CD4-positive, alpha-beta memory T cell (primary cell): ENCODE measurements around the gene CSTF2. TPM values are rescaled to one million over a fixed set of nuclear protein-coding genes. Genes with fewer than 3 reads are reported as not detected.

Experiments
- CTCF ChIA-PET: fragments of 350-600 bp; sonication (Branson Sonifier 250); formaldehyde crosslinking; loops from one replicate; lab custom pipeline; 2021; ENCODE audit warnings: inconsistent platforms; ENCODE audit not compliant: partially characterized antibody; lab: Charles Lee
- POLR2A ChIA-PET: fragments of 350-600 bp; sonication (Branson Sonifier 250); formaldehyde crosslinking; loops from one replicate; lab custom pipeline; 2021; ENCODE audit not compliant: partially characterized antibody; lab: Charles Lee
- DNase-seq, 5 donors: peaks; one replicate each; pipeline versions ENCODE4 v3.0.0 to v3.0.0-alpha.2; 2020 to 2022; ENCODE audit warnings: mixed read lengths in 1 of 5
- H3K27ac ChIP-seq: one replicate; pipeline ENCODE4 v1.7.0; 2013; ENCODE audit warnings: low read depth, low read length
- H3K27me3 ChIP-seq: 2 replicates; pipeline ENCODE4 v1.7.0; 2013; ENCODE audit warnings: mild to moderate bottlenecking, low read length, moderate library complexity; ENCODE audit not compliant: insufficient read depth
- H3K36me3 ChIP-seq: 2 replicates; pipeline ENCODE4 v1.7.0; 2013; ENCODE audit warnings: mild to moderate bottlenecking, low read length, moderate library complexity; ENCODE audit not compliant: insufficient read depth
- H3K4me1 ChIP-seq: 2 replicates; pipeline ENCODE4 v1.7.0; 2013; ENCODE audit warnings: mild to moderate bottlenecking, low read length, moderate library complexity; ENCODE audit not compliant: insufficient read depth
- H3K4me3 ChIP-seq, 2 donors: one replicate each; pipeline ENCODE4 v1.7.0; 2013; ENCODE audit warnings: low read length in 2 of 2, mild to moderate bottlenecking in 1 of 2
- H3K9me3 ChIP-seq, 2 donors: one replicate each; pipeline ENCODE4 v1.7.0; 2013; ENCODE audit warnings: low read length in 2 of 2, control low read depth in 1 of 2; ENCODE audit not compliant: control insufficient read depth in 1 of 2
- H3K27ac Mint-ChIP-seq, 7 donors: one replicate each; pipeline ENCODE4 v1.8.0; 2020 to 2021; ENCODE audit warnings: mixed read lengths in 7 of 7, mild to moderate bottlenecking in 6 of 7, inconsistent platforms in 3 of 7, moderate library complexity in 3 of 7
- H3K27me3 Mint-ChIP-seq, 2 donors: one replicate each; pipeline ENCODE4 v1.8.0; 2020 to 2021; ENCODE audit warnings: mixed read lengths in 2 of 2
- H3K36me3 Mint-ChIP-seq, 2 donors: one replicate each; pipeline ENCODE4 v1.8.0; 2020 to 2021; ENCODE audit warnings: mixed read lengths in 2 of 2, inconsistent platforms in 1 of 2, mild to moderate bottlenecking in 1 of 2
- H3K4me1 Mint-ChIP-seq, 4 donors: one replicate each; pipeline ENCODE4 v1.8.0; 2020 to 2021; ENCODE audit warnings: mixed read lengths in 4 of 4, mild to moderate bottlenecking in 1 of 4
- H3K4me3 Mint-ChIP-seq, 8 donors: one replicate each; pipeline ENCODE4 v1.8.0; 2020 to 2021; ENCODE audit warnings: mixed read lengths in 8 of 8, mild to moderate bottlenecking in 7 of 8, moderate library complexity in 6 of 8, inconsistent platforms in 3 of 8
- H3K9me3 Mint-ChIP-seq, 8 donors: one replicate each; pipeline ENCODE4 v1.8.0; 2020 to 2021; ENCODE audit warnings: mixed read lengths in 8 of 8, mild to moderate bottlenecking in 5 of 8, inconsistent platforms in 3 of 8, moderate library complexity in 1 of 8
- intact Hi-C: fragments of 100-400 bp; cut with micrococcal nuclease; formaldehyde crosslinking; loops from one replicate; pipeline ENCODE4 v1.15.1; 2023
- polyA plus RNA-seq, 2 donors: library from polyadenylated mRNA; unstranded; fragments of 300-500 nt; fragmentation: Illumina TruSeq; gene quantifications; one replicate each; pipeline ENCODE4 v1.2.3, GENCODE V29; 2021
- total RNA-seq, 2 experiments: library from RNA; stranded (reverse); gene quantifications; one replicate each; pipeline ENCODE4 v1.2.3, GENCODE V29; 2021

Gene CSTF2
- total and polyA plus RNA-seq, 4 experiments from 2014 or later = 9.5 to 15.2 (median 14.1) TPM

GRCh38 chrX:100871594-100872560 is 51.7 kb downstream of the CSTF2 start:
- Histone ChIP-seq H3K27ac (no peak overlapping the region), H3K27me3 (no peaks in the 10 kb centered on the region), H3K4me1 (no peaks in the 10 kb centered on the region), H3K4me3 (no peak overlapping the region), H3K36me3 (no peaks in the 10 kb centered on the region), H3K9me3 (no peaks in the 10 kb centered on the region)
- intact Hi-C loops = no loop called here
- peak overlapping the region in 1 of 7 donors; percentile 86 for H3K27ac Mint-ChIP-seq
- DNase-seq = no peak
- no peaks in the 10 kb centered on the region for H3K36me3 Mint-ChIP-seq
- H3K9me3 Mint-ChIP-seq = no peaks in the 10 kb centered on the region
- ChIA-PET CTCF (no interaction called here), POLR2A (no interaction called here)
- no peaks in the 10 kb centered on the region for H3K4me1 Mint-ChIP-seq
- H3K27me3 Mint-ChIP-seq = no peaks in the 10 kb centered on the region
- H3K4me3 Mint-ChIP-seq = no peak overlapping the region

- H3K4me3 ChIP-seq = no peak within 1 kb of the TSS
- intact Hi-C loops = no loop called here
- no peaks in the 10 kb centered on the region for H3K9me3 ChIP-seq
- no peaks in the 10 kb centered on the region for H3K4me1 Mint-ChIP-seq
- H3K36me3 ChIP-seq = no peaks in the 10 kb centered on the region
- no peaks in the 10 kb centered on the region for H3K36me3 Mint-ChIP-seq
- H3K9me3 Mint-ChIP-seq = no peaks in the 10 kb centered on the region
- H3K27me3 ChIP-seq = no peaks in the 10 kb centered on the region
- no peak for DNase-seq
- no peak within 1 kb of the TSS for H3K27ac Mint-ChIP-seq
- H3K4me1 ChIP-seq = no peaks in the 10 kb centered on the region
- no peak within 1 kb of the TSS for H3K27ac ChIP-seq
- no peak within 1 kb of the TSS for H3K4me3 Mint-ChIP-seq
- no peaks in the 10 kb centered on the region for H3K27me3 Mint-ChIP-seq
- CTCF ChIA-PET = no interaction called here
- POLR2A ChIA-PET = no interaction called here
Observed at GRCh38 chrX:100874325-100874724, 54.1 kb downstream of the CSTF2 start, which contains the start of gene NOX1. Gene NOX1, minus strand, starts transcription at chrX:100874359. Its CDS starts 220 bp downstream, at chrX:100874139.

GRCh38 chrX:100880368-100880767 is 60.2 kb downstream of the CSTF2 start:
- Mint-ChIP-seq H3K36me3 (no peaks in the 10 kb centered on the region), H3K4me3 (no peak overlapping the region), H3K4me1 (peaks cover 0 to 3% (median 0%) of the 10 kb centered on the region in 4 donors), H3K27me3 (peaks cover 0 to 4% of the 10 kb centered on the region in 2 donors), H3K27ac (no peak overlapping the region), H3K9me3 (no peaks in the 10 kb centered on the region)
- Histone ChIP-seq H3K36me3 (no peaks in the 10 kb centered on the region), H3K4me3 (no peak overlapping the region), H3K27me3 (no peaks in the 10 kb centered on the region), H3K4me1 (no peaks in the 10 kb centered on the region), H3K27ac (no peak overlapping the region), H3K9me3 (no peaks in the 10 kb centered on the region)
- no peak for DNase-seq
- ChIA-PET POLR2A (no interaction called here), CTCF (no interaction called here)
- intact Hi-C loops = no loop called here

- CTCF ChIA-PET = no interaction called here
- Mint-ChIP-seq H3K27me3 (peaks cover 1 to 4% of the 10 kb centered on the region in 2 donors), H3K27ac (no peak overlapping the region), H3K4me1 (peaks cover 0 to 3% (median 0%) of the 10 kb centered on the region in 4 donors), H3K4me3 (no peak overlapping the region), H3K36me3 (no peaks in the 10 kb centered on the region), H3K9me3 (no peaks in the 10 kb centered on the region)
- Histone ChIP-seq H3K4me1 (no peaks in the 10 kb centered on the region), H3K4me3 (no peak overlapping the region), H3K27ac (no peak overlapping the region), H3K9me3 (no peaks in the 10 kb centered on the region), H3K36me3 (no peaks in the 10 kb centered on the region), H3K27me3 (no peaks in the 10 kb centered on the region)
- POLR2A ChIA-PET = no interaction called here
- no peak for DNase-seq
- intact Hi-C loops = no loop called here
Observed at GRCh38 chrX:100883654-100884053, 63.5 kb downstream of the CSTF2 start.

Other genes starting within 250 kb of the CSTF2 start
- not detected for gene TNMD, start 235.5 kb upstream of the CSTF2 start, total RNA-seq
- not detected for gene TNMD, start 235.5 kb upstream of the CSTF2 start, polyA plus RNA-seq
- gene TSPAN6, start 183.6 kb upstream of the CSTF2 start, total RNA-seq = 1 to 10 TPM in 1 of 2 experiments, under 1 TPM in 1; 0.93 to 1.2 TPM
- gene TSPAN6, start 183.6 kb upstream of the CSTF2 start, polyA plus RNA-seq = 1 to 10 TPM; 3.9 to 4.1 TPM
- gene SRPX2, start 176.2 kb upstream of the CSTF2 start, total RNA-seq = not detected
- gene SRPX2, start 176.2 kb upstream of the CSTF2 start, polyA plus RNA-seq = not detected
- not detected for gene SYTL4, start 88.3 kb upstream of the CSTF2 start, total RNA-seq
- not detected for gene SYTL4, start 88.3 kb upstream of the CSTF2 start, polyA plus RNA-seq
- not detected for gene NOX1, start 54.0 kb downstream of the CSTF2 start, total RNA-seq
- not detected for gene NOX1, start 54.0 kb downstream of the CSTF2 start, polyA plus RNA-seq
- under 1 TPM; 0.47 to 0.67 TPM for gene XKRX, start 108.5 kb downstream of the CSTF2 start, total RNA-seq
- not detected for gene XKRX, start 108.5 kb downstream of the CSTF2 start, polyA plus RNA-seq
- gene ARL13A, start 149.3 kb downstream of the CSTF2 start, total RNA-seq = not detected
- not detected for gene ARL13A, start 149.3 kb downstream of the CSTF2 start, polyA plus RNA-seq
- gene TRMT2B, start 231.7 kb downstream of the CSTF2 start, total RNA-seq = 10 to 100 TPM; 44.1 to 52.5 TPM
- gene TRMT2B, start 231.7 kb downstream of the CSTF2 start, polyA plus RNA-seq = 10 to 100 TPM; 38.5 to 60.8 TPM